ENCODE measurements around the gene TACR3. TPM values are rescaled to one million over a fixed set of nuclear protein-coding genes. Genes with fewer than 3 reads are reported as not detected.

Gene TACR3, protein sequence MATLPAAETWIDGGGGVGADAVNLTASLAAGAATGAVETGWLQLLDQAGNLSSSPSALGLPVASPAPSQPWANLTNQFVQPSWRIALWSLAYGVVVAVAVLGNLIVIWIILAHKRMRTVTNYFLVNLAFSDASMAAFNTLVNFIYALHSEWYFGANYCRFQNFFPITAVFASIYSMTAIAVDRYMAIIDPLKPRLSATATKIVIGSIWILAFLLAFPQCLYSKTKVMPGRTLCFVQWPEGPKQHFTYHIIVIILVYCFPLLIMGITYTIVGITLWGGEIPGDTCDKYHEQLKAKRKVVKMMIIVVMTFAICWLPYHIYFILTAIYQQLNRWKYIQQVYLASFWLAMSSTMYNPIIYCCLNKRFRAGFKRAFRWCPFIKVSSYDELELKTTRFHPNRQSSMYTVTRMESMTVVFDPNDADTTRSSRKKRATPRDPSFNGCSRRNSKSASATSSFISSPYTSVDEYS
- total RNA-seq, result under 1 TPM in 1 of 4 donors, not detected in 3; under 0.01 TPM

DNA sequence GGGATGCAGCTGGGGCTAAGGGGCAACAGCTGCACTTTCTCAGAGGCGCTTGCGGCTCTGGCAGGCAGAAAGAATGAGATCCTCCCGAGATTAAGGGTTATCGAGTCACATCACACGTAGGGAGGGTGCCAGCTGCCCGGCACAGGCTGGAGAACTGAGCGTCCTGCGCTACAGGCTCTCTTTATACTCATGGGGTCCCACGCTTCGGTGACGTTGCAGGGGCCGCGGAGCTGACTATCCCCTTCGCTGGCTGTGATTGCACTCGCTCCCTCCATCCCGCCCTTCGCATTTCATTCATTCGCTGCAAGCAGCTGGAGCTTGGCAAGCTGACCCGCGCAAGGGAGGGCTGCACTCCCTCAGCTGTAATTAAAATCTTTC is at the start of gene TACR3:
Gene TACR3, minus strand, starts transcription at position 156 of the 378 bp plus-strand sequence. CDS start 310 bp downstream, outside the sequence.
- DNase-seq (ENCODE audit: extremely low spot score), result no peak

GRCh38 chr4:103757631-103758030 is 37.8 kb upstream of the TACR3 start:
- TF ChIP-seq POLR2AphosphoS5 (IDR thresholded peaks at IDR 0.05) (no peak), EP300 (IDR thresholded peaks at IDR 0.05) (no peak)
- TF ChIP-seq, protein P1, sequence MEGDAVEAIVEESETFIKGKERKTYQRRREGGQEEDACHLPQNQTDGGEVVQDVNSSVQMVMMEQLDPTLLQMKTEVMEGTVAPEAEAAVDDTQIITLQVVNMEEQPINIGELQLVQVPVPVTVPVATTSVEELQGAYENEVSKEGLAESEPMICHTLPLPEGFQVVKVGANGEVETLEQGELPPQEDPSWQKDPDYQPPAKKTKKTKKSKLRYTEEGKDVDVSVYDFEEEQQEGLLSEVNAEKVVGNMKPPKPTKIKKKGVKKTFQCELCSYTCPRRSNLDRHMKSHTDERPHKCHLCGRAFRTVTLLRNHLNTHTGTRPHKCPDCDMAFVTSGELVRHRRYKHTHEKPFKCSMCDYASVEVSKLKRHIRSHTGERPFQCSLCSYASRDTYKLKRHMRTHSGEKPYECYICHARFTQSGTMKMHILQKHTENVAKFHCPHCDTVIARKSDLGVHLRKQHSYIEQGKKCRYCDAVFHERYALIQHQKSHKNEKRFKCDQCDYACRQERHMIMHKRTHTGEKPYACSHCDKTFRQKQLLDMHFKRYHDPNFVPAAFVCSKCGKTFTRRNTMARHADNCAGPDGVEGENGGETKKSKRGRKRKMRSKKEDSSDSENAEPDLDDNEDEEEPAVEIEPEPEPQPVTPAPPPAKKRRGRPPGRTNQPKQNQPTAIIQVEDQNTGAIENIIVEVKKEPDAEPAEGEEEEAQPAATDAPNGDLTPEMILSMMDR (IDR thresholded peaks at IDR 0.05), result no peak
- H3K36me3 ChIP-seq, result no peaks in the 10 kb centered on the region
- DNase-seq (ENCODE audit: extremely low spot score), result no peak
- intact Hi-C loops (cut with DNase I), result no loop called here
- no peaks in the 10 kb centered on the region for H3K4me1 ChIP-seq
- WGBS, result 75% methylated on average over 2 of the region's 2 CpGs
- H3K27ac ChIP-seq (replicated peaks in 1 of 4), result no peak overlapping the region
- H3K9me3 ChIP-seq, result no peaks in the 10 kb centered on the region
- no peaks in the 10 kb centered on the region for H3K27me3 ChIP-seq
- no peak overlapping the region for H3K4me3 ChIP-seq

More for the DNA sequence above, at the start of gene TACR3:
- H3K36me3 ChIP-seq, result no peaks in the 10 kb centered on the region
- peaks cover 0 to 27% (median 0%) of the 10 kb centered on the region in 4 donors for H3K27me3 ChIP-seq
- WGBS, result 2% methylated on average over 10 of the region's 20 CpGs
- H3K4me3 ChIP-seq, result peak within 1 kb of the TSS; percentile 23 to 35 (median 29)
- no peaks in the 10 kb centered on the region for H3K9me3 ChIP-seq
- TF ChIP-seq, protein P1 (IDR thresholded peaks at IDR 0.05), result no peak
- TF ChIP-seq EP300 (IDR thresholded peaks at IDR 0.05) (no peak), POLR2A (IDR thresholded peaks at IDR 0.05; ENCODE audit: low read depth) (no peak), POLR2AphosphoS5 (IDR thresholded peaks at IDR 0.05) (no peak)
- intact Hi-C loops (cut with DNase I), result no loop called here
- peaks cover 0 to 17% (median 13%) of the 10 kb centered on the region in 4 donors for H3K4me1 ChIP-seq
- H3K27ac ChIP-seq (replicated peaks in 1 of 4), result no peak within 1 kb of the TSS

DNA sequence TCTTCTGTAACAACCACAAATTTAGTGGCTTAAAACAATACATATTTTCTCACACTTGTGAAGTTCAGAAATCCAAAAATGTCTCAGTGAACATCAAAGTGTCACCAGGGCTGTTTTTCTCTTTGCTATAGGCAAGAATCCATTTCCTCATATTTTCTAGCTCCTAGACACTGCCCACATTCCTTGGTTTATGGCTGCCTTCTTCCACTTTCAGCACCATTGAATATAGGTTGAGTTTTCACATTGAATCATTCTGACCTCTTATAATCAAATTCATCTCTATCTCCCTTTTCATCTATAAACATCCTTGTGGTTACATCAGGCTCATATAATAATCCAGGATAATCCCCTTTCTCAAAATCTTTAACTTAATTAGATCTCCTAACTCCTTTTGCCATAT is 37.0 kb upstream of the TACR3 start:
- TF ChIP-seq POLR2A (IDR thresholded peaks at IDR 0.05; ENCODE audit: low read depth) (no peak), POLR2AphosphoS5 (IDR thresholded peaks at IDR 0.05) (no peak), EP300 (IDR thresholded peaks at IDR 0.05) (no peak)
- TF ChIP-seq, protein P1 (IDR thresholded peaks at IDR 0.05), result no peak
- no peak overlapping the region for H3K27ac ChIP-seq (replicated peaks in 1 of 4)
- no peaks in the 10 kb centered on the region for H3K36me3 ChIP-seq
- intact Hi-C loops (cut with DNase I), result no loop called here
- no peaks in the 10 kb centered on the region for H3K9me3 ChIP-seq
- H3K27me3 ChIP-seq, result no peaks in the 10 kb centered on the region
- no peaks in the 10 kb centered on the region for H3K4me1 ChIP-seq
- no peak overlapping the region for H3K4me3 ChIP-seq
- DNase-seq (ENCODE audit: extremely low spot score), result no peak

DNA sequence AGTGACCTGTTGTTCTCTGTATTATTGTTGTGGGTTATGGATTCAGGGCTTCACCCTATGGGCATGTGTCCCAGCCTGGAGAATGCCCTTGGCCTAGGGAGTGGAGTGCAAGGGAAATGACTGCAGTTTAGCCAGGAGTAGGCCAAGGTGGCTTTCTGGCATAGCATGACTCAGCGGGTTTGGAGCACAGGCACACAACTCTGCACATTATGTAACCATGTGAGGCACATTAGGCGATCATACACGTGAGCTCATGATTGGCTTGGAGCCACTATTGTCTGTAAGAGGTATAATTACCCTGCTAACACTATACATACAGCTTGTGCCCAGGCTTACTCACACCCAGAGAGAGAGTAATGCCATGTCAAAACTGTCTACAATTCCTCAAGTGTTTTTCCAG is 35.1 kb upstream of the TACR3 start:
- DNase-seq (ENCODE audit: extremely low spot score), result no peak
- TF ChIP-seq, protein P1 (IDR thresholded peaks at IDR 0.05), result no peak
- TF ChIP-seq POLR2AphosphoS5 (IDR thresholded peaks at IDR 0.05) (no peak), POLR2A (IDR thresholded peaks at IDR 0.05; ENCODE audit: low read depth) (no peak)
- intact Hi-C loops (cut with DNase I), result no loop called here

More for the DNA sequence above, 35.1 kb upstream of the TACR3 start:
- Histone ChIP-seq H3K9me3 (no peaks in the 10 kb centered on the region), H3K4me3 (no peak overlapping the region), H3K27ac (replicated peaks in 1 of 4) (no peak overlapping the region), H3K27me3 (no peaks in the 10 kb centered on the region), H3K4me1 (no peaks in the 10 kb centered on the region), H3K36me3 (no peaks in the 10 kb centered on the region)
- WGBS, result 74% methylated on average over 3 of the region's 3 CpGs

Data from esophagus muscularis mucosa (tissue), 4 donors.